Fibroblast of lung (primary cell): ENCODE results near the gene DNER. TPM values are rescaled to one million over a fixed set of nuclear protein-coding genes. Genes with fewer than 3 reads are reported as not detected.
"Not testable (repeated sequence)": the region's sequence is repeated elsewhere in the genome, so short reads cannot be mapped to it uniquely, and the experiment has no call there.

Experiments used
- DNase-seq, 2 donors: peaks; one replicate each; pipeline versions ENCODE4 v3.0.0 to v3.0.0-alpha.2; 2010; ENCODE audit warnings: low read depth in 2 of 2
- H2AFZ ChIP-seq: 2 replicates; pipeline ENCODE4 v1.5.1; 2012; ENCODE audit warnings: low read length, control low read depth, inconsistent platforms
- H3K27ac ChIP-seq: 2 replicates; pipeline ENCODE4 v1.5.1; 2011; ENCODE audit warnings: low read length, control low read depth; ENCODE audit not compliant: insufficient read depth
- H3K27me3 ChIP-seq: 2 replicates; pipeline ENCODE4 v1.5.1; 2011; ENCODE audit warnings: mild to moderate bottlenecking, low read length; ENCODE audit not compliant: control insufficient read depth, insufficient read depth
- H3K36me3 ChIP-seq: 2 replicates; pipeline ENCODE4 v1.5.1; 2011; ENCODE audit warnings: low read length; ENCODE audit not compliant: control insufficient read depth, insufficient read depth
- H3K4me1 ChIP-seq: 2 replicates; pipeline ENCODE4 v1.5.1; 2011; ENCODE audit warnings: low read length; ENCODE audit not compliant: control insufficient read depth, insufficient read depth; ENCODE audit errors: extremely low read depth
- H3K4me2 ChIP-seq: 2 replicates; pipeline ENCODE4 v1.5.1; 2011; ENCODE audit warnings: low read length, control low read depth; ENCODE audit not compliant: insufficient read depth; ENCODE audit errors: extremely low read depth
- H3K4me3 ChIP-seq, 4 experiments: fragments of 200-600 bp in 1 of 4; sonication (generic) in 1 of 4; replicated peaks in 1 of 4; 2 replicates each; pipeline ENCODE4 v1.5.1; 2011 to 2016; ENCODE audit warnings: low read length in 4 of 4, low read depth in 3 of 4, mild to moderate bottlenecking in 3 of 4, control low read depth in 2 of 4, inconsistent platforms in 1 of 4, mixed read lengths in 1 of 4; ENCODE audit not compliant: insufficient read depth in 1 of 4; ENCODE audit errors: control extremely low read depth in 1 of 4
- H3K79me2 ChIP-seq: 2 replicates; pipeline ENCODE4 v1.5.1; 2012; ENCODE audit warnings: mild to moderate bottlenecking, low read length, inconsistent platforms; ENCODE audit not compliant: control insufficient read depth, insufficient read depth
- H3K9ac ChIP-seq: 2 replicates; pipeline ENCODE4 v1.5.1; 2011; ENCODE audit warnings: mild to moderate bottlenecking, low read length, control low read depth; ENCODE audit not compliant: insufficient read depth
- H3K9me3 ChIP-seq: 2 replicates; pipeline ENCODE4 v1.5.1; 2012; ENCODE audit warnings: low read depth, low read length; ENCODE audit not compliant: control insufficient read depth, insufficient read depth
- H4K20me1 ChIP-seq: 2 replicates; pipeline ENCODE4 v1.5.1; 2011; ENCODE audit warnings: low read length; ENCODE audit not compliant: control insufficient read depth, insufficient read depth; ENCODE audit errors: extremely low read depth
- EZH2 ChIP-seq: IDR thresholded peaks from 2 replicates; pipeline ENCODE4 v1.5.1; 2012; ENCODE audit warnings: low read length, control low read depth, mild to moderate bottlenecking; ENCODE audit errors: missing control alignments
- polyA plus RNA-seq, 2 donors: library from polyadenylated mRNA; depleted of rRNA in 1 of 2; stranded (reverse) in 1 of 2; unstranded in 1 of 2; fragments of >200 nt; gene quantifications; 2 replicates each; pipeline ENCODE4 v1.2.1, GENCODE V29; 2011 to 2012; ENCODE audit warnings: missing spikeins in 1 of 2
- total RNA-seq: library from RNA; depleted of rRNA; stranded (reverse); fragments of >200 nt; gene quantifications from 2 replicates; pipeline ENCODE4 v1.2.1, GENCODE V29; 2014
- TF ChIP-seq, protein P1 (sequence below), 2 donors: IDR thresholded peaks in 1 of 2; conservative IDR thresholded peaks in 1 of 2; 1 replicate in 1 of 2; 2 replicates in 1 of 2; pipeline ENCODE4 v1.5.1; 2011 to 2012; ENCODE audit warnings: low read length in 2 of 2, control low read depth in 1 of 2, inconsistent platforms in 1 of 2, low read depth in 1 of 2, mild to moderate bottlenecking in 1 of 2

DNER gene
- total and polyA plus RNA-seq, 2 donors (not counting 1 experiment from before 2014, with no cell fraction given) = 0.33 to 0.43 TPM

DNA sequence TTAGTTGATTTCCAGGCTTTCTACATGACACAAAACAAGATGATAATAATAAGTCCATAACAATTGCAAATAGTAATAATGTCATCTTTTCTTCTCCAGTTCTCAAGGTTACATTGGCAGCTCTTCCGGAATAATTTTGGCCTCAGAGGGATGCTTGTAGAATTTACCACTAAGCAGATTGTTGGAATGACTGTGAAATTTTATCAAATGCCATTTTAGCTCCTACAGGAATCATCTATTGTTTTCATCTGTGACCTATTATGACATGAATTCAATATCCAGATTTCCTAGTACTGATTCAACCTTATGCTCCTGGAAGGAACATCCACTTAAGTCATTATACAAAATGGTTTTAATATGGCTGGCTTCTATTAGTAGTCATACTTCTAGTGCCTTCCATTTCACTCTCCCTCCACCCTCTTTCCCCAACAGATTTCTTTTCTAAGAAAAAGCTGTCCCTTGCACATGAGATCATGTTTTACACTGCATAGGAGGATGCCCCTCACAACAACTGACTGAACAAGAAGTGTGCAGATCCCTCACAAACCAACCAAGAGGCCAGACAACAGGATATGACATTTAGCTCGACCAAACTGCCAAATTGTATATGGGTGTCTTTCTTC, 200.0 kb downstream of the DNER start:
- Histone ChIP-seq H2AFZ (no peak overlapping the region), H3K27ac (no peak overlapping the region), H3K4me1 (no peaks in the 10 kb centered on the region), H3K36me3 (no peaks in the 10 kb centered on the region), H3K4me3 (no peak overlapping the region), H3K9ac (no peak overlapping the region), H3K9me3 (no peaks in the 10 kb centered on the region), H3K79me2 (no peaks in the 10 kb centered on the region), H4K20me1 (no peaks in the 10 kb centered on the region), H3K27me3 (no peaks in the 10 kb centered on the region), H3K4me2 (no peak overlapping the region)
- DNase-seq = no peak
- TF ChIP-seq, protein P1, sequence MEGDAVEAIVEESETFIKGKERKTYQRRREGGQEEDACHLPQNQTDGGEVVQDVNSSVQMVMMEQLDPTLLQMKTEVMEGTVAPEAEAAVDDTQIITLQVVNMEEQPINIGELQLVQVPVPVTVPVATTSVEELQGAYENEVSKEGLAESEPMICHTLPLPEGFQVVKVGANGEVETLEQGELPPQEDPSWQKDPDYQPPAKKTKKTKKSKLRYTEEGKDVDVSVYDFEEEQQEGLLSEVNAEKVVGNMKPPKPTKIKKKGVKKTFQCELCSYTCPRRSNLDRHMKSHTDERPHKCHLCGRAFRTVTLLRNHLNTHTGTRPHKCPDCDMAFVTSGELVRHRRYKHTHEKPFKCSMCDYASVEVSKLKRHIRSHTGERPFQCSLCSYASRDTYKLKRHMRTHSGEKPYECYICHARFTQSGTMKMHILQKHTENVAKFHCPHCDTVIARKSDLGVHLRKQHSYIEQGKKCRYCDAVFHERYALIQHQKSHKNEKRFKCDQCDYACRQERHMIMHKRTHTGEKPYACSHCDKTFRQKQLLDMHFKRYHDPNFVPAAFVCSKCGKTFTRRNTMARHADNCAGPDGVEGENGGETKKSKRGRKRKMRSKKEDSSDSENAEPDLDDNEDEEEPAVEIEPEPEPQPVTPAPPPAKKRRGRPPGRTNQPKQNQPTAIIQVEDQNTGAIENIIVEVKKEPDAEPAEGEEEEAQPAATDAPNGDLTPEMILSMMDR (conservative IDR thresholded peaks at IDR 0.05 in 1 of 2, IDR thresholded peaks at IDR 0.05 in 1 of 2; ENCODE audit: low read depth in 1 of 2, low read length in 2 of 2) = no peak
- TF ChIP-seq EZH2 = no peak

DNA sequence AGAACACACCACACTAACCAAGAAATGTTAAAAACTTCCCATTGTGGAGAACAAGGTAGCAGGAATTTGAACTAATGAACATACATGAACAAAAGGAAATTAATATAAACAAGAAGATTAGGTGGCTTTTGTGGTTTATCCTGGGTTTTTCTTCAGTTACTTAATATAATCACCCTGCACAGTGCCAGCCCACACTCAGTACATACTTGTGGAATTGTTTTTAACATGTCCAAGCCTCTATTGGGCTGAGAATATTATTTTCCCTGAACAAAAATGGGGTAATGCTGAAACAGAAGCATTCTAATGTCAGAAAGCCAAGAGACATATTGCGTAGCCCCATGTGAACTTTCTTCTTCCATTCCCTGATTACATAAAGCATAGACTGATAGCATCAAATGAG, 202.8 kb downstream of the DNER start:
- Histone ChIP-seq H3K4me3 (no peak overlapping the region), H3K36me3 (no peaks in the 10 kb centered on the region), H3K4me2 (no peak overlapping the region), H3K9ac (no peak overlapping the region), H2AFZ (no peak overlapping the region), H3K79me2 (no peaks in the 10 kb centered on the region), H3K27ac (no peak overlapping the region), H3K4me1 (no peaks in the 10 kb centered on the region), H3K9me3 (no peaks in the 10 kb centered on the region), H3K27me3 (no peaks in the 10 kb centered on the region), H4K20me1 (no peaks in the 10 kb centered on the region)
- peak in 1 of 2 donors; percentile 74 for DNase-seq
- TF ChIP-seq, protein P1 (conservative IDR thresholded peaks at IDR 0.05 in 1 of 2, IDR thresholded peaks at IDR 0.05 in 1 of 2; ENCODE audit: low read depth in 1 of 2, low read length in 2 of 2) = no peak

DNA sequence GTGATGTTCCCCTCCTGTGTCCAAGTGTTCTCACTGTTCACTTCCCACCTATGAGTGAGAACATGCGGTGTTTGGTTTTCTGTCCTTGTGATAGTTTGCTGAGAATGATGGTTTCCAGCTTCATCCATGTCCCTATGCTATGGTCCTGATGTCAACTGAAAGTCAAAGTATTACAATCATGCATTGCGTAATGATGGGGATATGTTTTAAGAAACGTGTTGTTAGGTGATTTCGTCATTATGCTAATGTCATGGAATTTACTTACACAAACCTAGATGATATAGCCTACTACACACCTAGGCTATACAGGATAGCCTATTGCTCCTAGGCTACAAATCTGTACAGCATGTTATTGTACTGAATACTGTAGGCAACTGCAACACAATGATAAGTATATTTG, 207.7 kb downstream of the DNER start:
- not testable (repeated sequence) for H2AFZ ChIP-seq, H3K4me2 ChIP-seq, H4K20me1 ChIP-seq, DNase-seq, H3K4me1 ChIP-seq, H3K9ac ChIP-seq, H3K36me3 ChIP-seq, H3K27ac ChIP-seq, H3K9me3 ChIP-seq, H3K79me2 ChIP-seq, H3K27me3 ChIP-seq, H3K4me3 ChIP-seq
